Mucosa of stomach (tissue), 1 donor: Measurements from ENCODE around the gene GALM.
"Not testable (repeated sequence)": the region's sequence is repeated elsewhere in the genome, so short reads cannot be mapped to it uniquely, and the experiment has no call there.

Experiments
- H3K27me3 ChIP-seq: one replicate; pipeline ENCODE4 v1.7.0; 2013; ENCODE audit warnings: mild to moderate bottlenecking, low read length; ENCODE audit not compliant: control insufficient read depth, insufficient read depth
- H3K36me3 ChIP-seq: one replicate; pipeline ENCODE4 v1.7.0; 2013; ENCODE audit warnings: low read length; ENCODE audit not compliant: control insufficient read depth, insufficient read depth
- H3K4me1 ChIP-seq: one replicate; pipeline ENCODE4 v1.7.0; 2013; ENCODE audit warnings: mild to moderate bottlenecking, low read length; ENCODE audit not compliant: control insufficient read depth, insufficient read depth
- H3K4me3 ChIP-seq: one replicate; pipeline ENCODE4 v1.7.0; 2013; ENCODE audit warnings: low read length
- H3K9ac ChIP-seq: one replicate; pipeline ENCODE4 v1.7.0; 2013; ENCODE audit warnings: mild to moderate bottlenecking, low read length, moderate library complexity
- H3K9me3 ChIP-seq: one replicate; pipeline ENCODE4 v1.7.0; 2013; ENCODE audit warnings: mild to moderate bottlenecking, low read length, moderate library complexity; ENCODE audit not compliant: control insufficient read depth
- donor health status: Pancreatic carcinoma.

GALM gene

DNA sequence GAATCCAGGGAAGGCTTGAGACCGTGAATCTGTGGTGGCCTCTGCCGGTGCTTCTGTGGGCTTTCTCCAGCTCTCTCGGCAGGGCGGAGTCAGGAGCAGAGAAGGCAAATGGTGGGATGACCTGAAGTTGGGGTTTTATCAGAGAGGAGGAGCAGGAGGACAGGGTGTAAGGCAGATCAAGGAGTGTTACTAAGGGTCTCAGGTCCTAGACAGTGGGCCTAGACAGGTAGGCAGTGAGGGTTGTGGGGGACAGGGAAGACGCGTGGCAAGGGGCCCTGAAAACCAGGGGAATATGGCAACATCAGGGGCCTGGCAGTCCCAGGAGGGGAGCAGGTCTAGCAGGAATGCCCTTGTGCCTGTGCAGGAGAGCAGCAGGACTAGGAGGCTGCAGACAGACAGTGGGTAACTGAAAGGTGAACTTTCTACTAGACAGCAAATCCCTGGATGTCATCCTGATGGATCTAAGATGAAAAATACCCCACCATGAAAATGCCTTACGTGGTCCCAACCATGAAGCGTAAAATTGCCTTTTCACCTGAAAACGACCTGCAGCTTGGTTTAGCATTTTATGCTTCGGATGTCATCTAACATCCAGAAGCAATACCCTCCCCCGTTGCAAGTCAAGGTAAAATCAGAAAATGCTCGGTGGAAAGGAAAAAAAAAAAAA, 43.1 kb downstream of the GALM start:
- H3K36me3 ChIP-seq = no peaks in the 10 kb centered on the region

DNA sequence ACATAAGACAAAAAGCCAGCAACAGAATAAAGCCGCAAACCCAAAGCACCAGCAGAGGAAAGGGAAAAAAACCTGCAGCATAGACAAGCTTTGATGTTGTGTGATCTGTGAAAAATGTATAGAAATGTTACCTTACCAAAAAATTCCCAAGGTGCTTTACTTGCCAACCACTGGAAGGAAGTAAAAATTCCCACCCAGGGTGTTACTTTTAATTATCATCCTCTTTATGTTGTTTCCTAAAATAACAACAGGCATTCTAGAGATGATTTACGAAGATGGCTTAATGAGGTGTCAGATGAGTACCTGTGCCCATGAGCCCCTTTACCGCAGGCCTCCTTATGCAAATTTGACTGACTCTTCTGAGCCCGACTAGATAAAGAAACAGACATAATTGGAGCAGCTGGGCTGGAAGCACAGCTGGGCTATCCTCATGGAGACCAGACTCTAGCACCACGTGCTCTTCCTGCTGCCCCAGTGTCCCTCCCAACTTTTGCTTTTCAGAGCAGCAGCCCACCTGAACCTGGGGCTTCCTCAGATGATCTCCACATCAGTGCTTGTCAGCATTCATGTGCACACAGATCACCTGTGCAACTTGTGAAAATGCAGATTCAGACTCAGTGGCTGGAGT, 43.8 kb downstream of the GALM start:
- H3K4me3 ChIP-seq = no peak overlapping the region
- no peak overlapping the region for H3K9ac ChIP-seq
- H3K36me3 ChIP-seq = no peaks in the 10 kb centered on the region
- no peaks in the 10 kb centered on the region for H3K4me1 ChIP-seq
- H3K9me3 ChIP-seq = no peaks in the 10 kb centered on the region
- H3K27me3 ChIP-seq = no peaks in the 10 kb centered on the region

More for the DNA sequence above, 43.1 kb downstream of the GALM start:
- no peaks in the 10 kb centered on the region for H3K4me1 ChIP-seq
- no peaks in the 10 kb centered on the region for H3K27me3 ChIP-seq
- no peaks in the 10 kb centered on the region for H3K9me3 ChIP-seq
- H3K4me3 ChIP-seq = no peak overlapping the region
- no peak overlapping the region for H3K9ac ChIP-seq

DNA sequence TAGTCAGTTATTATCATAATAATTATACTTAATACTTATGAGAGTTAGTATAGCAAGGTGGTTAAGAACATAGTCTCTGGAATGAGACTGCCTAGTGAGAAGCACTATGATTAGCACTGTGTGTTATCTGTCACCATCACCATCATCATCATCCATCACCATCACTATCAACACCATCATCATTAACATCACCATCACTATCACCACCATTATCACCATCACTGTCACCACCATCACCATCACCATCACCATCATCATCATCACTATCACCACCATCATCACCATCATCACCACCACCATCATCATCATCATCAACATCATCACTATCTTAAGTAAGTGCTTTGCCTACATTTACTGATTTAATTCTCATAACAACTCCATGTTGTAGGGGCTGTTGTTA, 45.6 kb downstream of the GALM start:
- H3K9ac ChIP-seq = no peak overlapping the region
- no peaks in the 10 kb centered on the region for H3K4me1 ChIP-seq
- no peak overlapping the region for H3K4me3 ChIP-seq
- H3K36me3 ChIP-seq = no peaks in the 10 kb centered on the region
- H3K9me3 ChIP-seq = no peaks in the 10 kb centered on the region
- H3K27me3 ChIP-seq = no peaks in the 10 kb centered on the region

DNA sequence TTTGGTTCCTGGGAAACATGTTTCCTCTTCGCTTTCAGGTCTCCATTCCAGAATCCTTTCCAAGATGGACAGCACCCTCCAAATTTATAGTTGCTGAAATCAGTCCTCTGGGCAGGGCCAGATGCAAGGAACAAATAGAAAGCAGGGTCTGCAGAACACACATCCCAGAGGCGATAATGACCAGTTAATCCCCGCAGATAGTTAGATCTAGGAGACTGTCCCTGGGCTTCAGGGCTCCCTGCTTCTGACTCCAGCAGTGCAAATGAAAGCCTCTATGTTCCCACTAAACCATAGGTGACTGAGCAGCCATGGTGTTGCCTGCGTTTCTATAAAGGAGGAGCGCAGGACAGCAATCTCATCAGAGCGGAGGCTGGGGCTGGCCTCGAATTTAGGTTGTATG, 46.5 kb downstream of the GALM start:
- no peak overlapping the region for H3K4me3 ChIP-seq
- no peaks in the 10 kb centered on the region for H3K4me1 ChIP-seq
- no peaks in the 10 kb centered on the region for H3K9me3 ChIP-seq
- no peaks in the 10 kb centered on the region for H3K36me3 ChIP-seq
- no peaks in the 10 kb centered on the region for H3K27me3 ChIP-seq
- no peak overlapping the region for H3K9ac ChIP-seq

DNA sequence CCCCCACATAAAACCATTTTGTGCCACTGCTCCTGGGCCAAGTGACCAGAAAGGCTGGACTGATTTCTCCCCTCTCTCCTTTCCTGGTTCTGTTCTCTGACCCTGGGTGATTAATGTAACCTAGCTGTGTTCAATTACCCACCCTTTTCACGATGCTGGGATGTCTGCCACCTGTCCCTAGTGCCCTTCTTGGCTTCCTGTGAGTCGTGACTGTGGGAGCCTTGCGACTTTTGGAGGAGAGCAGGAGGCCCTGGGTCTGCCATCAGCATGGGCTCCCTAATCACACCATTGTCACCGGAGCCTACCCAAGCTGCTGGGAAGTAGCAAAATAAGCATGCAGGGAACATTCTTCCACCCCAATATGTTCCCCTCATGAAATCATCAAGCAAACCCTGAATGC, 47.0 kb downstream of the GALM start:
- Histone ChIP-seq H3K27me3 (no peaks in the 10 kb centered on the region), H3K9ac (no peak overlapping the region), H3K9me3 (no peaks in the 10 kb centered on the region), H3K36me3 (no peaks in the 10 kb centered on the region), H3K4me3 (no peak overlapping the region), H3K4me1 (no peaks in the 10 kb centered on the region)

DNA sequence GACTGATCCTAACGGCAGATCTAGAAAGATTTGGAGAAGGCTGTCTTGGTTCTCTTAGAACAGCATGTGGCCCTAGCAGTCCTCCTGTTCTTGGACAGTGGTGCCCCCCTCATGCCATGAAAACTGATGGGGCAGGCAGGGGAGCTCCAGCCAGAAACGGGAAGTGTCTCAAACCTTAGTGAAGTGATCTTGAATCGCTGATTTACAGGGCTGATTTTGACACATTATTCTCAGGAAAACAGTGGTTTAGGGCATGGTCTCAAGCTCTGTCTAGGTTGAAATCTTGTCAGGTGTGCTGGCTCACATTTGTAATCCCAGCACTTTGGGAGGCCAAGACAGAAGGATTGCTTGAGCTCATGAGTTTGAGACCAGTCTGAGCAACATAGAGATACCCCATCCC, 47.4 kb downstream of the GALM start:
- no peak overlapping the region for H3K9ac ChIP-seq
- no peaks in the 10 kb centered on the region for H3K27me3 ChIP-seq
- no peaks in the 10 kb centered on the region for H3K4me1 ChIP-seq
- H3K9me3 ChIP-seq = no peaks in the 10 kb centered on the region
- H3K4me3 ChIP-seq = no peak overlapping the region
- no peaks in the 10 kb centered on the region for H3K36me3 ChIP-seq

DNA sequence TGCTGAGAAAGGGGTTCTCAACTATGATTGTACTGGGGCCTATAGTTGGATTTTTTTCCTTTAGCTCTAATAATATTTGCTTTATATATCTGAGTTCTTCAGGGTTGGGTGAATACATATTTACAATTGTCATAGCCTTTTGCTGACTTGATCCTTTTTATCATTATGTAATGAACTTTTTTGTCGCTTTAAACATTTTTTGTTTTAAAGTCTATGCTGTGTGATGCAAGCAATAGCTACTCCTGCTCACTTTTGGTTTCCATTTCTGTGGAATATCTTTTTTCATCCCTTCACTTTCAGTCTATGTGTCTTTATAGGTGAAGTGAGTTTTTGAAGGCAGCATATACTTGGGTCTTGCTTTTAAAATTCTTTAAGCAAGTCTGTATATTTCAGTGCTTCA, 49.0 kb downstream of the GALM start:
- not testable (repeated sequence) for H3K36me3 ChIP-seq, H3K9me3 ChIP-seq, H3K9ac ChIP-seq, H3K27me3 ChIP-seq, H3K4me3 ChIP-seq, H3K4me1 ChIP-seq

DNA sequence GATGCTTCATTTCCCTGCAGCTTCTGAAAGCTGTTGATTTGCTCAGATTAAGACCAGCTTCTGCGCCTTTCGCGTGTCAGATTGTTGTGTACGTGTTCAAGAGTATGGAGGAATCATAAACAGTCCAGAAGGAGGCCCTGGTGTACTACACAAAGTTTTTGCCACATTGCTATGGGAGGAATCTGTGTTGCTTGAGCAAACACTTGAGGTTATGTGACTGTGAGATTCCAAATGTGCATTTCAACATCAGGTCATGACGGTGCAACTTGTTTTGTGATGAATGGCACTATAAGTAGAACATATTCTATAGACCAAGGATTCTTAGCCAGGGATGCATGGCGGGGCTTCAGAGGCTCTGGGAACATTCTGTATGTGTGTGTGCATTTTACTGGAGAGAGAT, 50.3 kb downstream of the GALM start:
- Histone ChIP-seq H3K27me3 (no peaks in the 10 kb centered on the region), H3K4me3 (no peak overlapping the region), H3K9me3 (no peaks in the 10 kb centered on the region), H3K4me1 (no peaks in the 10 kb centered on the region), H3K36me3 (no peaks in the 10 kb centered on the region), H3K9ac (no peak overlapping the region)

DNA sequence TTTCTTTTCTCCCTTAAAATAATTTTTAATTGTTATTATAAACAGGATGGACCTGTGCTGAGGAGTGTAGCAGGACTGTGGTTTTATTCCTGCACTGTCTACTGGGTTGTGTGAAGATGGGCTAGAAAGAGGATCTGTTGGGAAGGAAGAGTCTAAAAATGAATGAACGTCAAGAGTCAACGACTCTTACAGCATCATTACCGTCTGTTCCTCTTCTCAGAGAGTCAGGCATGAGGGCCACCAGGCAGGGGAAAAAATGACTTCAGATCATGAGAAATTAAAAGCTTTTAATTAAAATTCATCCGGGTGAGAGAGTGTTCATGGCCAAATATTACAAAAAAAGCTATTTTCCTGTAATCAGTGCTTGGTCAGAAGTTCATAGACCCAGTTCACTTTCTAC, 52.7 kb downstream of the GALM start:
- no peaks in the 10 kb centered on the region for H3K36me3 ChIP-seq
- H3K4me3 ChIP-seq = no peak overlapping the region
- H3K27me3 ChIP-seq = no peaks in the 10 kb centered on the region
- no peaks in the 10 kb centered on the region for H3K4me1 ChIP-seq
- H3K9me3 ChIP-seq = no peaks in the 10 kb centered on the region
- no peak overlapping the region for H3K9ac ChIP-seq

DNA sequence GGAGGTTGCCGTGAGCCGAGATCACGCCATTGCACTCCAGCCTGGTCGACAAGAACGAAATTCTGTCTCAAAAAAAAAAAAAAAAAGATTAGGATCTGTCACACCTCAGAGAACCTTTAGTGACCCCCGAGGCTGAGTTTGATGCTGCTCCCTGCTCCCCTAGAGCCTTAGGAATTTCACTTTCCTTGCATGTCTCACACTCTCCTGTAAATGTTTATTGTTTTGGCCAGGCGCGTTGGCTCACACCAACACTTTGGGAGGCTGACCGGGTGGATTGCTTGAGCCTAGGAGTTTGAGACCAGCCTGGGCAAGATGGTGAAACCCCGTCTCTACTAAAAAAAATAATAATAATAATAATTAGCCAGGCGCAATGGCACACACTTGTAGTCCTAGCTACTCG, 53.8 kb downstream of the GALM start:
- no peaks in the 10 kb centered on the region for H3K4me1 ChIP-seq
- no peaks in the 10 kb centered on the region for H3K9me3 ChIP-seq
- no peak overlapping the region for H3K9ac ChIP-seq
- H3K27me3 ChIP-seq = no peaks in the 10 kb centered on the region
- no peak overlapping the region for H3K4me3 ChIP-seq
- H3K36me3 ChIP-seq = no peaks in the 10 kb centered on the region

DNA sequence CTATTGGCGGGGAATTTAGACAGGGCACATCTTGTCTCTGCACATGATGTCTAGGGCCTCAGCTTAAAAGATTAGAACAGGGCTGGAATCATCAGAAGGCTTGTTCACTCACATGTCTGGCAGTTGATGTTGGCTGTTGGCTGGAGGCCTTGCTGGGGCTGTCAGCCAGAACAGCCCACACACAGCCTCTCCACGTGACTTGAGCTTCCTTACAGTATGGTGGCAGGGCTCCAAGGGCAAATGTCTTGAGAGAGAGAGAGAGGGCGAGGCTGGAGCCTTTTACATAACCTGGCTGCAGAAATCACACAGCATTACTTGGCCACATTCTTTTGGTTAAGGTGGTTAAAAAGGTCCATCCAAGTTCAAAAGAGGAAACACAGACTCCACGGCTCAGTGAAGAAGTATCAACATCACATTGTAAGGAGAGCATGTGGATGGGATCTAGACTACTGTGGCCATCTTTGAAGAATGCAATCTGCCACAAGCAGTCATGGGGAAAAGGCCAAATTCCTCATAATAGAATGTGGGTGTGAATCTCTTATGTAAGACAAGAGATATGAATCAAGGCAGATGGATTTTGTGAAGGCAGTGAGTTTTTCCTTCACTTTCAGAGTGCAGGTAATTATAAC, 54.8 kb downstream of the GALM start:
- no peaks in the 10 kb centered on the region for H3K27me3 ChIP-seq
- H3K9me3 ChIP-seq = no peaks in the 10 kb centered on the region
- no peaks in the 10 kb centered on the region for H3K36me3 ChIP-seq
- no peak overlapping the region for H3K4me3 ChIP-seq
- H3K9ac ChIP-seq = no peak overlapping the region
- no peaks in the 10 kb centered on the region for H3K4me1 ChIP-seq

DNA sequence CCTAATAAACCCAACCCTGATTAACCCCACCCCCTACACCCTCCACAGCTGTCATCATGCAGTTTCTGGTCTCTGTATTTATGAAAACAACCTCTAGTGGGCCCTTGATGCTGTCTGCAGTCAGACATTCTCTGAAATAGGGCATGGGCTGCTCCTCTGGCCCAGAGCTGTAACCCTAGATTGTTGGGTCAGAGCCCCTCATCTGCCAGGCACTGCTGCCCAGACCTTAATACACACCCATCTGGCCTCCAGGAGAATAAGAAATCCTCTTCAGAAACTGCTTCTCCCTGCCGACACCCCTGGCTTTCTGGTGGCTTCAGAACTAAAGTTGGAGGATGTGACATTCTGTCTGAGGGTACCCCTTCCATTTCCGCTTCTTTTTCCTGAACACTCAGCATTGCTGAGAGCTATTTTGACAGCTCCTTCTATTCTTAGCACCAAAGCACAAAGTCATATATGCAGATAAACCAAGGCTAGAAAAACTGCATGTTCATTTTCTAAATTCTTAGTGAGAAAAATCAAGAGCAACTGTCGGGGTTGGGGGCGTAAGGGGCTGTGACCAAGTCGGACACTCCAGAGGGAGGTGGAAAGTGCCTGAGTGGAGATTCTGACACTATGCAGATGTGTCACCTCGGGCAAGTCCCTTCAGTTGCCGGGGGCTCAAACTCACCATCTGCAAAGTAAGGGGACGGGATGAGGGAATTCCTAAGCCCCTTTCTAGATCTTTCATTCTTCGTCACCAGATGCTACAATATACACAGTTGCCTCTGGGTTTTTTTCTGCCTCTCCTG, 56.6 kb downstream of the GALM start:
- Histone ChIP-seq H3K9me3 (no peaks in the 10 kb centered on the region), H3K4me1 (no peaks in the 10 kb centered on the region), H3K9ac (no peak overlapping the region), H3K27me3 (no peaks in the 10 kb centered on the region), H3K4me3 (no peak overlapping the region), H3K36me3 (no peaks in the 10 kb centered on the region)
